ENCODE data around the gene MED8. TPM values are rescaled to one million over a fixed set of nuclear protein-coding genes. Genes with fewer than 3 reads are reported as not detected.

MED8 gene
- total and polyA plus RNA-seq, 2 donors from 2014 or later = 36.5 to 44.3 TPM

GRCh38 chr1:43352351-43352705 is 37.3 kb downstream of the MED8 start:
- Histone ChIP-seq H3K4me1 (ENCODE audit: control insufficient read depth in 2 of 3, insufficient read depth in 2 of 3, low read depth in 1 of 3, low read length in 3 of 3) (peaks cover 3 to 17% (median 9%) of the 10 kb centered on the region in 3 donors), H3K27ac (ENCODE audit: low read depth in 2 of 2, low read length in 2 of 2) (no peak overlapping the region), H3K36me3 (ENCODE audit: control insufficient read depth in 2 of 3, insufficient read depth in 3 of 3, low read length in 3 of 3) (no peaks in the 10 kb centered on the region), H3K9ac (ENCODE audit: low read length in 3 of 3) (no peak overlapping the region), H3K9me3 (ENCODE audit: control insufficient read depth in 2 of 3, insufficient read depth in 1 of 3, low read length in 3 of 3) (no peaks in the 10 kb centered on the region), H3K27me3 (ENCODE audit: control insufficient read depth, insufficient read depth, low read length) (no peaks in the 10 kb centered on the region), H3K4me3 (ENCODE audit: low read length in 3 of 3) (no peak overlapping the region)
- intact Hi-C loops (cut with DNase I) = no loop called here
- DNase-seq (no peak), FAIRE-seq (no peak)
- TF ChIP-seq CTCF (IDR thresholded peaks at IDR 0.05; ENCODE audit: borderline replicate concordance, extremely low read depth, insufficient read depth) = no peak

- intact Hi-C loops (cut with DNase I) = no loop called here
- Histone ChIP-seq H3K36me3 (ENCODE audit: control insufficient read depth in 2 of 3, insufficient read depth in 3 of 3, low read length in 3 of 3) (no peaks in the 10 kb centered on the region), H3K9ac (ENCODE audit: low read length in 3 of 3) (no peak overlapping the region), H3K9me3 (ENCODE audit: control insufficient read depth in 2 of 3, insufficient read depth in 1 of 3, low read length in 3 of 3) (no peaks in the 10 kb centered on the region), H3K4me3 (ENCODE audit: low read length in 3 of 3) (no peak overlapping the region), H3K27me3 (ENCODE audit: control insufficient read depth, insufficient read depth, low read length) (no peaks in the 10 kb centered on the region), H3K4me1 (ENCODE audit: control insufficient read depth in 2 of 3, insufficient read depth in 2 of 3, low read depth in 1 of 3, low read length in 3 of 3) (peaks cover 3 to 17% (median 9%) of the 10 kb centered on the region in 3 donors), H3K27ac (ENCODE audit: low read depth in 2 of 2, low read length in 2 of 2) (no peak overlapping the region)
- FAIRE-seq (no peak), DNase-seq (no peak)
- TF ChIP-seq CTCF (IDR thresholded peaks at IDR 0.05; ENCODE audit: borderline replicate concordance, extremely low read depth, insufficient read depth) = no peak
Observed at GRCh38 chr1:43351421-43352350, 37.9 kb downstream of the MED8 start.

GRCh38 chr1:43350976-43351375 is 38.6 kb downstream of the MED8 start:
- Histone ChIP-seq H3K4me3 (ENCODE audit: low read length in 3 of 3) (no peak overlapping the region), H3K36me3 (ENCODE audit: control insufficient read depth in 2 of 3, insufficient read depth in 3 of 3, low read length in 3 of 3) (no peaks in the 10 kb centered on the region), H3K27ac (ENCODE audit: low read depth in 2 of 2, low read length in 2 of 2) (no peak overlapping the region), H3K4me1 (ENCODE audit: control insufficient read depth in 2 of 3, insufficient read depth in 2 of 3, low read depth in 1 of 3, low read length in 3 of 3) (peaks cover 3 to 17% (median 9%) of the 10 kb centered on the region in 3 donors), H3K27me3 (ENCODE audit: control insufficient read depth, insufficient read depth, low read length) (no peaks in the 10 kb centered on the region), H3K9ac (ENCODE audit: low read length in 3 of 3) (no peak overlapping the region), H3K9me3 (ENCODE audit: control insufficient read depth in 2 of 3, insufficient read depth in 1 of 3, low read length in 3 of 3) (no peaks in the 10 kb centered on the region)
- intact Hi-C loops (cut with DNase I) = no loop called here
- TF ChIP-seq CTCF (IDR thresholded peaks at IDR 0.05; ENCODE audit: borderline replicate concordance, extremely low read depth, insufficient read depth) = no peak
- FAIRE-seq (no peak), DNase-seq (no peak)
